ENCODE results near the gene PCBP3. TPM values are rescaled to one million over a fixed set of nuclear protein-coding genes. Genes with fewer than 3 reads are reported as not detected.

Gene PCBP3
- total and polyA plus RNA-seq, 12 donors, result 1.7 to 15.8 (median 4.7) TPM

GRCh38 chr21:45632637-45633251 lies 10.8 kb upstream of the PCBP3 start:
- TF ChIP-seq POLR2A (IDR thresholded peaks at IDR 0.05), result no peak
- no peak for TF ChIP-seq CTCF (IDR thresholded peaks at IDR 0.05)
- intact Hi-C loops (cut with DNase I), result no loop called here
- no peaks in the 10 kb centered on the region for H3K27me3 ChIP-seq
- no peak overlapping the region for H3K27ac ChIP-seq
- no peaks in the 10 kb centered on the region for H3K4me1 ChIP-seq (replicated peaks in 1 of 2)
- no peak overlapping the region for H3K4me3 ChIP-seq
- H3K36me3 ChIP-seq (replicated peaks in 1 of 2), result no peaks in the 10 kb centered on the region
- no peak for DNase-seq
- no peaks in the 10 kb centered on the region for H3K9me3 ChIP-seq (replicated peaks in 1 of 3)
- WGBS, 4 donors, result 83 to 92% (median 88%) methylated on average over 11 to 20 of the region's 20 CpGs

GRCh38 chr21:45634511-45635183 lies 8.9 kb upstream of the PCBP3 start:
- no peak for DNase-seq
- TF ChIP-seq POLR2A (IDR thresholded peaks at IDR 0.05), result no peak
- no peak for TF ChIP-seq CTCF (IDR thresholded peaks at IDR 0.05)
- intact Hi-C loops (cut with DNase I), result no loop called here
- Histone ChIP-seq H3K27ac (no peak overlapping the region), H3K4me3 (no peak overlapping the region), H3K4me1 (replicated peaks in 1 of 2) (no peaks in the 10 kb centered on the region), H3K36me3 (replicated peaks in 1 of 2) (no peaks in the 10 kb centered on the region), H3K27me3 (no peaks in the 10 kb centered on the region), H3K9me3 (replicated peaks in 1 of 3) (no peaks in the 10 kb centered on the region)
- WGBS, 4 donors, result 42 to 68% (median 59%) methylated on average over 11 to 18 of the region's 18 CpGs

- TF ChIP-seq POLR2A (IDR thresholded peaks at IDR 0.05) (no peak), CTCF (IDR thresholded peaks at IDR 0.05) (no peak)
- Histone ChIP-seq H3K4me3 (no peak overlapping the region), H3K27ac (no peak overlapping the region), H3K4me1 (replicated peaks in 1 of 2) (no peaks in the 10 kb centered on the region), H3K36me3 (replicated peaks in 1 of 2) (no peaks in the 10 kb centered on the region), H3K27me3 (no peaks in the 10 kb centered on the region), H3K9me3 (replicated peaks in 1 of 3) (no peaks in the 10 kb centered on the region)
- intact Hi-C loops (cut with DNase I), result no loop called here
- 60 to 89% (median 79%) methylated on average over 7 of the region's 7 CpGs for WGBS, 4 donors
- no peak for DNase-seq
Observed at GRCh38 chr21:45635271-45636151, 8.0 kb upstream of the PCBP3 start.

- no peaks in the 10 kb centered on the region for H3K27me3 ChIP-seq
- no peak overlapping the region for H3K27ac ChIP-seq
- no peaks in the 10 kb centered on the region for H3K36me3 ChIP-seq (replicated peaks in 1 of 2)
- H3K4me3 ChIP-seq, result no peak overlapping the region
- no peak for TF ChIP-seq POLR2A (IDR thresholded peaks at IDR 0.05)
- no peak for TF ChIP-seq CTCF (IDR thresholded peaks at IDR 0.05)
- H3K4me1 ChIP-seq (replicated peaks in 1 of 2), result no peaks in the 10 kb centered on the region
- intact Hi-C loops (cut with DNase I), result no loop called here
- WGBS, 4 donors, result 91 to 92% (median 92%) methylated on average over 3 of the region's 3 CpGs
- DNase-seq, result no peak
- H3K9me3 ChIP-seq (replicated peaks in 1 of 3), result no peaks in the 10 kb centered on the region
Observed at GRCh38 chr21:45636459-45636858, 7.1 kb upstream of the PCBP3 start.
